Measurements from ENCODE around the gene PAX9. TPM values are rescaled to one million over a fixed set of nuclear protein-coding genes. Genes with fewer than 3 reads are reported as not detected.

PAX9 gene
- total RNA-seq, 1 donor from 2014 or later = 1.2 TPM

- H3K4me1 Mint-ChIP-seq (ENCODE audit: low read depth, unreplicated experiment) = no peaks in the 10 kb centered on the region
- no peak for FAIRE-seq
- no peak overlapping the region for H2AFZ ChIP-seq (ENCODE audit: low read depth, low read length)
Observed at GRCh38 chr14:36625436-36625835, 36.2 kb upstream of the PAX9 start.

GRCh38 chr14:36626151-36626550 is 35.5 kb upstream of the PAX9 start:
- Histone ChIP-seq H3K27ac (ENCODE audit: low read depth, low read length) (no peak overlapping the region), H3K9me3 (ENCODE audit: insufficient read depth, low read depth, low read length) (no peaks in the 10 kb centered on the region), H2AFZ (ENCODE audit: low read depth, low read length) (no peak overlapping the region), H3K9ac (ENCODE audit: low read length) (no peak overlapping the region), H3K4me1 (ENCODE audit: insufficient read depth, low read length) (no peaks in the 10 kb centered on the region), H3K27me3 (ENCODE audit: insufficient read depth, low read length) (no peaks in the 10 kb centered on the region), H3K4me2 (ENCODE audit: low read length) (no peak overlapping the region), H3K79me2 (ENCODE audit: insufficient read depth, low read length) (no peaks in the 10 kb centered on the region), H3K36me3 (ENCODE audit: insufficient read depth, low read length) (no peaks in the 10 kb centered on the region), H4K20me1 (ENCODE audit: insufficient read depth, low read length) (no peaks in the 10 kb centered on the region), H3K4me3 (ENCODE audit: insufficient read depth, low read depth, low read length) (no peak overlapping the region)
- DNase-seq (ENCODE audit: low read depth) (no peak), FAIRE-seq (no peak)
- TF ChIP-seq EZH2 (IDR thresholded peaks at IDR 0.05; ENCODE audit: insufficient read depth, low read length) (no peak), CTCF (IDR thresholded peaks at IDR 0.05; ENCODE audit: insufficient read depth, low read depth, low read length) (no peak)
- Mint-ChIP-seq H3K4me3 (ENCODE audit: unreplicated experiment) (no peak overlapping the region), H3K36me3 (ENCODE audit: low read depth, unreplicated experiment) (no peaks in the 10 kb centered on the region), H3K9me3 (ENCODE audit: unreplicated experiment) (no peaks in the 10 kb centered on the region), H3K4me1 (ENCODE audit: low read depth, unreplicated experiment) (no peaks in the 10 kb centered on the region), H3K27me3 (ENCODE audit: low read depth, unreplicated experiment) (peaks cover 25% of the 10 kb centered on the region), H3K27ac (ENCODE audit: unreplicated experiment) (no peak overlapping the region)

More at GRCh38 chr14:36625436-36625835, 36.2 kb upstream of the PAX9 start:
- TF ChIP-seq CTCF (IDR thresholded peaks at IDR 0.05; ENCODE audit: insufficient read depth, low read depth, low read length) (no peak), EZH2 (IDR thresholded peaks at IDR 0.05; ENCODE audit: insufficient read depth, low read length) (no peak)
- H4K20me1 ChIP-seq (ENCODE audit: insufficient read depth, low read length) = no peaks in the 10 kb centered on the region
- H3K9me3 ChIP-seq (ENCODE audit: insufficient read depth, low read depth, low read length) = no peaks in the 10 kb centered on the region
- Mint-ChIP-seq H3K36me3 (ENCODE audit: low read depth, unreplicated experiment) (no peaks in the 10 kb centered on the region), H3K4me3 (ENCODE audit: unreplicated experiment) (no peak overlapping the region), H3K9me3 (ENCODE audit: unreplicated experiment) (no peaks in the 10 kb centered on the region), H3K27me3 (ENCODE audit: low read depth, unreplicated experiment) (peaks cover 25% of the 10 kb centered on the region), H3K27ac (ENCODE audit: unreplicated experiment) (no peak overlapping the region)
- no peaks in the 10 kb centered on the region for H3K36me3 ChIP-seq (ENCODE audit: insufficient read depth, low read length)
- no peak overlapping the region for H3K4me2 ChIP-seq (ENCODE audit: low read length)
- H3K4me3 ChIP-seq (ENCODE audit: insufficient read depth, low read depth, low read length) = no peak overlapping the region
- H3K4me1 ChIP-seq (ENCODE audit: insufficient read depth, low read length) = no peaks in the 10 kb centered on the region
- no peak overlapping the region for H3K9ac ChIP-seq (ENCODE audit: low read length)
- no peaks in the 10 kb centered on the region for H3K79me2 ChIP-seq (ENCODE audit: insufficient read depth, low read length)
- DNase-seq (ENCODE audit: low read depth) = no peak
- no peaks in the 10 kb centered on the region for H3K27me3 ChIP-seq (ENCODE audit: insufficient read depth, low read length)
- H3K27ac ChIP-seq (ENCODE audit: low read depth, low read length) = no peak overlapping the region

- Histone ChIP-seq H4K20me1 (ENCODE audit: insufficient read depth, low read length) (no peaks in the 10 kb centered on the region), H3K9me3 (ENCODE audit: insufficient read depth, low read depth, low read length) (no peaks in the 10 kb centered on the region), H3K4me3 (ENCODE audit: insufficient read depth, low read depth, low read length) (no peak overlapping the region), H2AFZ (ENCODE audit: low read depth, low read length) (no peak overlapping the region), H3K4me2 (ENCODE audit: low read length) (no peak overlapping the region), H3K27ac (ENCODE audit: low read depth, low read length) (no peak overlapping the region), H3K79me2 (ENCODE audit: insufficient read depth, low read length) (no peaks in the 10 kb centered on the region), H3K27me3 (ENCODE audit: insufficient read depth, low read length) (no peaks in the 10 kb centered on the region), H3K4me1 (ENCODE audit: insufficient read depth, low read length) (no peaks in the 10 kb centered on the region), H3K36me3 (ENCODE audit: insufficient read depth, low read length) (no peaks in the 10 kb centered on the region), H3K9ac (ENCODE audit: low read length) (no peak overlapping the region)
- FAIRE-seq = no peak
- H3K4me3 Mint-ChIP-seq (ENCODE audit: unreplicated experiment) = no peak overlapping the region
- H3K9me3 Mint-ChIP-seq (ENCODE audit: unreplicated experiment) = no peaks in the 10 kb centered on the region
- H3K36me3 Mint-ChIP-seq (ENCODE audit: low read depth, unreplicated experiment) = no peaks in the 10 kb centered on the region
- TF ChIP-seq CTCF (IDR thresholded peaks at IDR 0.05; ENCODE audit: insufficient read depth, low read depth, low read length) = no peak
- no peak for TF ChIP-seq EZH2 (IDR thresholded peaks at IDR 0.05; ENCODE audit: insufficient read depth, low read length)
- H3K27ac Mint-ChIP-seq (ENCODE audit: unreplicated experiment) = no peak overlapping the region
- DNase-seq (ENCODE audit: low read depth) = no peak
- peaks cover 25% of the 10 kb centered on the region for H3K27me3 Mint-ChIP-seq (ENCODE audit: low read depth, unreplicated experiment)
- H3K4me1 Mint-ChIP-seq (ENCODE audit: low read depth, unreplicated experiment) = no peaks in the 10 kb centered on the region
Observed at GRCh38 chr14:36627981-36628380, 33.7 kb upstream of the PAX9 start.
